ENCODE results near the gene CNTLN.

- no peak for TF ChIP-seq CTCF (IDR thresholded peaks at IDR 0.05)
- no peak for TF ChIP-seq POLR2AphosphoS5 (IDR thresholded peaks at IDR 0.05)
- TF ChIP-seq EP300 (IDR thresholded peaks at IDR 0.05; ENCODE audit: low read depth), result no peak
These were observed 90.6 kb downstream of the CNTLN start for GRCh38 chr9:17225407-17225806.

Measured in transverse colon (tissue), 4 donors.